ENCODE results near the gene MMP24. TPM values are rescaled to one million over a fixed set of nuclear protein-coding genes. Genes with fewer than 3 reads are reported as not detected.
"Not testable (repeated sequence)": the region's sequence is repeated elsewhere in the genome, so short reads cannot be mapped to it uniquely, and the experiment has no call there.

The MMP24 gene
- total RNA-seq (2022) (5.8 and 8.2 TPM in 2 replicates), Bru-seq, nascent RNA (percentile 33 among the genes with signal in this experiment), BruChase-seq, experiment 1, labeled RNA remaining after a 6-hour chase (percentile 41 among the genes with signal in this experiment), BruChase-seq, experiment 2, labeled RNA remaining after a 2-hour chase (percentile 42 among the genes with signal in this experiment)
- long read RNA-seq, full-length matches to known transcripts = 2 of 274 reads
- long read RNA-seq, partial matches to known transcripts = 2 of 274 reads
- long read RNA-seq, other reads (novel, unspliced or antisense) = 270 of 274 reads

- no TSS peak for BruUV-seq (replicated peaks)
- Mint-ChIP-seq H3K36me3 (ENCODE audit: insufficient read depth, unreplicated experiment) (peaks cover 4% of the 10 kb centered on the region), H3K9me3 (ENCODE audit: low read depth, unreplicated experiment) (no peaks in the 10 kb centered on the region), H3K4me1 (ENCODE audit: low read depth, unreplicated experiment) (no peaks in the 10 kb centered on the region), H3K27ac (ENCODE audit: unreplicated experiment) (no peak within 1 kb of the TSS), H3K4me3 (ENCODE audit: low read depth, unreplicated experiment) (peak within 1 kb of the TSS; percentile 41), H3K27me3 (ENCODE audit: unreplicated experiment) (peaks cover 66% of the 10 kb centered on the region)
- TF ChIP-seq CTCF (IDR thresholded peaks at IDR 0.05; ENCODE audit: unreplicated experiment) = no peak
- CTCF ChIA-PET = interaction anchor here (0.5 to 1.8 kb wide), 4 partner anchors 80 to 115 kb away, joined by 3 to 4 read pairs (median 4); partner anchors contain the start of gene EDEM2
- intact Hi-C loops (cut with micrococcal nuclease; ENCODE audit: unreplicated experiment) = no loop called here
- no peak for DNase-seq
Observed at GRCh38 chr20:35226126-35226883, at the start of gene MMP24. TSS of gene MMP24 (plus strand) at chr20:35226690. CDS start at chr20:35226739, 49 bp downstream.

GRCh38 chr20:35179292-35180212, 46.9 kb upstream of the MMP24 start:
- no peak for TF ChIP-seq CTCF (IDR thresholded peaks at IDR 0.05; ENCODE audit: unreplicated experiment)
- H3K36me3 Mint-ChIP-seq (ENCODE audit: insufficient read depth, unreplicated experiment) = no peaks in the 10 kb centered on the region
- H3K9me3 Mint-ChIP-seq (ENCODE audit: low read depth, unreplicated experiment) = no peaks in the 10 kb centered on the region
- peaks cover 13% of the 10 kb centered on the region for H3K27me3 Mint-ChIP-seq (ENCODE audit: unreplicated experiment)
- DNase-seq = no peak
- peaks cover 10% of the 10 kb centered on the region for H3K4me1 Mint-ChIP-seq (ENCODE audit: low read depth, unreplicated experiment)
- intact Hi-C loops (cut with micrococcal nuclease; ENCODE audit: unreplicated experiment) = no loop called here
- CTCF ChIA-PET = interaction anchor here (0.5 to 1.0 kb wide), 6 partner anchors 13 to 1693 kb away, joined by 3 to 9 read pairs (median 4); no protein-coding TSS in a partner anchor
- H3K27ac Mint-ChIP-seq (ENCODE audit: unreplicated experiment) = no peak overlapping the region
- no TSS peak for BruUV-seq (replicated peaks)
- H3K4me3 Mint-ChIP-seq (ENCODE audit: low read depth, unreplicated experiment) = no peak overlapping the region

GRCh38 chr20:35180266-35180665, 46.2 kb upstream of the MMP24 start:
- intact Hi-C loops (cut with micrococcal nuclease; ENCODE audit: unreplicated experiment) = no loop called here
- Mint-ChIP-seq H3K27me3 (ENCODE audit: unreplicated experiment) (peaks cover 13% of the 10 kb centered on the region), H3K4me3 (ENCODE audit: low read depth, unreplicated experiment) (no peak overlapping the region), H3K27ac (ENCODE audit: unreplicated experiment) (no peak overlapping the region), H3K4me1 (ENCODE audit: low read depth, unreplicated experiment) (peaks cover 10% of the 10 kb centered on the region), H3K9me3 (ENCODE audit: low read depth, unreplicated experiment) (no peaks in the 10 kb centered on the region), H3K36me3 (ENCODE audit: insufficient read depth, unreplicated experiment) (no peaks in the 10 kb centered on the region)
- no peak for TF ChIP-seq CTCF (IDR thresholded peaks at IDR 0.05; ENCODE audit: unreplicated experiment)
- DNase-seq = no peak
- CTCF ChIA-PET = no interaction called here
- no TSS peak for BruUV-seq (replicated peaks)

- no peak for TF ChIP-seq CTCF (IDR thresholded peaks at IDR 0.05; ENCODE audit: unreplicated experiment)
- no TSS peak for BruUV-seq (replicated peaks)
- Mint-ChIP-seq H3K4me1 (ENCODE audit: low read depth, unreplicated experiment) (peaks cover 10% of the 10 kb centered on the region), H3K9me3 (ENCODE audit: low read depth, unreplicated experiment) (no peaks in the 10 kb centered on the region), H3K4me3 (ENCODE audit: low read depth, unreplicated experiment) (no peak overlapping the region), H3K36me3 (ENCODE audit: insufficient read depth, unreplicated experiment) (no peaks in the 10 kb centered on the region), H3K27ac (ENCODE audit: unreplicated experiment) (no peak overlapping the region), H3K27me3 (ENCODE audit: unreplicated experiment) (peaks cover 13% of the 10 kb centered on the region)
- no peak for DNase-seq
- CTCF ChIA-PET = no interaction called here
- intact Hi-C loops (cut with micrococcal nuclease; ENCODE audit: unreplicated experiment) = no loop called here
Observed at GRCh38 chr20:35181731-35182130, 44.8 kb upstream of the MMP24 start.

GRCh38 chr20:35186691-35187289, 39.7 kb upstream of the MMP24 start:
- Mint-ChIP-seq H3K4me1 (ENCODE audit: low read depth, unreplicated experiment) (peaks cover 49% of the 10 kb centered on the region), H3K27me3 (ENCODE audit: unreplicated experiment) (peaks cover 13% of the 10 kb centered on the region), H3K36me3 (ENCODE audit: insufficient read depth, unreplicated experiment) (peaks cover 15% of the 10 kb centered on the region)
- H3K4me3 Mint-ChIP-seq (ENCODE audit: low read depth, unreplicated experiment); DNase-seq; intact Hi-C loops (cut with micrococcal nuclease; ENCODE audit: unreplicated experiment); H3K27ac Mint-ChIP-seq (ENCODE audit: unreplicated experiment); H3K9me3 Mint-ChIP-seq (ENCODE audit: low read depth, unreplicated experiment); BruUV-seq (replicated peaks): not testable (repeated sequence)
- CTCF ChIA-PET = interaction anchor here (2.7 kb wide), 1 partner anchor 42 kb away, joined by 10 read pairs; no protein-coding TSS in a partner anchor

Measured in Calu3 (cell line).